ENCODE results near the gene SCYL1. TPM values are rescaled to one million over a fixed set of nuclear protein-coding genes. Genes with fewer than 3 reads are reported as not detected.
A peak's percentile ranks its signal among the peaks of the same experiment; 100 is the strongest.

SCYL1 gene
- total RNA-seq, 4 donors from 2014 or later: 70.6 to 97.6 (median 89.2) TPM

DNA sequence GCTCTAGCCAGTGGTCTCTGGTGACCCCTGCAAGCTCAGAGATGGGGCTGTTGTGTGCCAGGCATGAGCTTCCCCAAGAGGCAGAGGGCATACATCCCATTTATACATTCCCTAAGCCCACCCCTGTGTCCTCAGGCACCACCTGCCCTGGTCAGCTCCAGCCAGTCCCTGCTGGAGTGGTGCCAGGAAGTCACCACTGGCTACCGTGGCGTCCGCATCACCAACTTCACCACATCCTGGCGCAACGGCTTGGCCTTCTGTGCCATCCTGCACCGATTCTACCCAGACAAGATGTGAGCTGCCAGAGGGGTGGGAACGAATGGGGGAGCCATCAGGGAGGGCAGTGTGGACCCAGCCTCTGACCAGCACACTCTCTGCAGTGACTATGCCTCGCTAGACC is 59.2 kb downstream of the SCYL1 start:
- WGBS, 2 donors (ENCODE audit: low coverage in 1 of 2): no CpG with 5 or more reads among the region's 8 CpGs
- no peaks in the 10 kb centered on the region for H3K27me3 ChIP-seq
- peak overlapping the region in 3 of 4 donors; percentile 27 to 86 (median 80) for H3K27ac ChIP-seq
- peaks cover 0 to 91% (median 30%) of the 10 kb centered on the region in 3 donors for H3K4me1 ChIP-seq
- peaks cover 0 to 74% of the 10 kb centered on the region in 2 donors for H3K36me3 ChIP-seq
- ATAC-seq: no peak
- TF ChIP-seq, protein P1, sequence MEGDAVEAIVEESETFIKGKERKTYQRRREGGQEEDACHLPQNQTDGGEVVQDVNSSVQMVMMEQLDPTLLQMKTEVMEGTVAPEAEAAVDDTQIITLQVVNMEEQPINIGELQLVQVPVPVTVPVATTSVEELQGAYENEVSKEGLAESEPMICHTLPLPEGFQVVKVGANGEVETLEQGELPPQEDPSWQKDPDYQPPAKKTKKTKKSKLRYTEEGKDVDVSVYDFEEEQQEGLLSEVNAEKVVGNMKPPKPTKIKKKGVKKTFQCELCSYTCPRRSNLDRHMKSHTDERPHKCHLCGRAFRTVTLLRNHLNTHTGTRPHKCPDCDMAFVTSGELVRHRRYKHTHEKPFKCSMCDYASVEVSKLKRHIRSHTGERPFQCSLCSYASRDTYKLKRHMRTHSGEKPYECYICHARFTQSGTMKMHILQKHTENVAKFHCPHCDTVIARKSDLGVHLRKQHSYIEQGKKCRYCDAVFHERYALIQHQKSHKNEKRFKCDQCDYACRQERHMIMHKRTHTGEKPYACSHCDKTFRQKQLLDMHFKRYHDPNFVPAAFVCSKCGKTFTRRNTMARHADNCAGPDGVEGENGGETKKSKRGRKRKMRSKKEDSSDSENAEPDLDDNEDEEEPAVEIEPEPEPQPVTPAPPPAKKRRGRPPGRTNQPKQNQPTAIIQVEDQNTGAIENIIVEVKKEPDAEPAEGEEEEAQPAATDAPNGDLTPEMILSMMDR (IDR thresholded peaks at IDR 0.05): no peak
- TF ChIP-seq POLR2AphosphoS5 (IDR thresholded peaks at IDR 0.05) (no peak), POLR2A (IDR thresholded peaks at IDR 0.05) (no peak), EP300 (IDR thresholded peaks at IDR 0.05) (no peak)
- no peak overlapping the region for H3K4me3 ChIP-seq
- H3K9me3 ChIP-seq: no peaks in the 10 kb centered on the region

- Histone ChIP-seq H3K9me3 (no peaks in the 10 kb centered on the region), H3K36me3 (peaks cover 0 to 74% of the 10 kb centered on the region in 2 donors), H3K27me3 (no peaks in the 10 kb centered on the region), H3K4me1 (peaks cover 0 to 91% (median 30%) of the 10 kb centered on the region in 3 donors), H3K4me3 (no peak overlapping the region), H3K27ac (peak overlapping the region in 3 of 4 donors; percentile 80 to 93 (median 86))
- TF ChIP-seq, protein P1 (IDR thresholded peaks at IDR 0.05): no peak
- no peak for TF ChIP-seq POLR2A (IDR thresholded peaks at IDR 0.05)
- no peak for TF ChIP-seq POLR2AphosphoS5 (IDR thresholded peaks at IDR 0.05)
- TF ChIP-seq EP300 (IDR thresholded peaks at IDR 0.05): no peak
- ATAC-seq: no peak
- 55 to 67% methylated on average over 7 to 9 of the region's 46 CpGs for WGBS, 2 donors (ENCODE audit: low coverage in 1 of 2)
Observed at GRCh38 chr11:65584723-65585171, 59.9 kb downstream of the SCYL1 start.

- Histone ChIP-seq H3K27ac (peak overlapping the region in 3 of 4 donors; percentile 80 to 93 (median 86)), H3K9me3 (no peaks in the 10 kb centered on the region), H3K4me1 (peaks cover 0 to 91% (median 30%) of the 10 kb centered on the region in 3 donors), H3K36me3 (peaks cover 0 to 74% of the 10 kb centered on the region in 2 donors), H3K4me3 (no peak overlapping the region), H3K27me3 (no peaks in the 10 kb centered on the region)
- no CpG with 5 or more reads among the region's 51 CpGs for WGBS, 2 donors (ENCODE audit: low coverage in 1 of 2)
- ATAC-seq: no peak
- TF ChIP-seq EP300 (IDR thresholded peaks at IDR 0.05): no peak
- TF ChIP-seq POLR2AphosphoS5 (IDR thresholded peaks at IDR 0.05): no peak
- TF ChIP-seq, protein P1 (IDR thresholded peaks at IDR 0.05): no peak
- TF ChIP-seq POLR2A (IDR thresholded peaks at IDR 0.05): no peak
Observed at GRCh38 chr11:65585396-65586246, 60.7 kb downstream of the SCYL1 start.

- Histone ChIP-seq H3K9me3 (no peaks in the 10 kb centered on the region), H3K4me1 (peaks cover 0 to 89% (median 30%) of the 10 kb centered on the region in 3 donors), H3K4me3 (no peak overlapping the region), H3K27ac (peak overlapping the region in 3 of 4 donors; percentile 80 to 93 (median 86)), H3K36me3 (peaks cover 0 to 74% of the 10 kb centered on the region in 2 donors), H3K27me3 (no peaks in the 10 kb centered on the region)
- WGBS, 2 donors (ENCODE audit: low coverage in 1 of 2): 28% methylated on average over 2 of the region's 4 CpGs; no CpG with 5 or more reads in 1 of the 2 donors
- no peak for ATAC-seq
- no peak for TF ChIP-seq POLR2A (IDR thresholded peaks at IDR 0.05)
- TF ChIP-seq POLR2AphosphoS5 (IDR thresholded peaks at IDR 0.05): no peak
- TF ChIP-seq, protein P1 (IDR thresholded peaks at IDR 0.05): no peak
- TF ChIP-seq EP300 (IDR thresholded peaks at IDR 0.05): no peak
Observed at GRCh38 chr11:65586247-65586630, 61.4 kb downstream of the SCYL1 start.
